DOHH2 (cell line): ENCODE results near the gene GNG12.

Experiments used
- H3F3A ChIP-seq: fragments of 200-600 bp; sonication (generic), shearing (Covaris generic); 2 replicates; pipeline ENCODE4 v1.6.0; 2016; ENCODE audit warnings: antibody characterized with exemption, mild to moderate bottlenecking; ENCODE audit not compliant: control insufficient read depth, insufficient read depth
- H3K27ac ChIP-seq: fragments of 200-600 bp; sonication (generic); 2 replicates; pipeline ENCODE4 v1.5.1; 2014; ENCODE audit warnings: low read depth, mild to moderate bottlenecking, low read length, moderate library complexity
- H3K27me3 ChIP-seq: fragments of 200-600 bp; sonication (generic); 2 replicates; pipeline ENCODE4 v1.6.1; 2014; ENCODE audit warnings: mild to moderate bottlenecking, low read length, mixed read lengths; ENCODE audit not compliant: control insufficient read depth
- H3K36me3 ChIP-seq: fragments of 200-600 bp; sonication (generic); 2 replicates; pipeline ENCODE4 v1.6.1; 2014; ENCODE audit warnings: mild to moderate bottlenecking, low read length, moderate library complexity, mixed read lengths; ENCODE audit not compliant: control insufficient read depth
- H3K4me1 ChIP-seq: fragments of 200-600 bp; sonication (generic); 2 replicates; pipeline ENCODE4 v1.6.1; 2014; ENCODE audit warnings: mild to moderate bottlenecking, low read length, mixed read lengths; ENCODE audit not compliant: control insufficient read depth
- H3K4me2 ChIP-seq: fragments of 200-600 bp; sonication (generic); 2 replicates; pipeline ENCODE4 v1.6.0; 2014; ENCODE audit warnings: mild to moderate bottlenecking, low read length, moderate library complexity
- H3K4me3 ChIP-seq: fragments of 200-600 bp; sonication (generic); 2 replicates; pipeline ENCODE4 v1.5.1; 2014; ENCODE audit warnings: mild to moderate bottlenecking, low read length, mixed read lengths
- H3K79me2 ChIP-seq: fragments of 200-600 bp; sonication (generic); 2 replicates; pipeline ENCODE4 v1.6.1; 2014; ENCODE audit warnings: mild to moderate bottlenecking, low read length, mixed read lengths; ENCODE audit not compliant: control insufficient read depth
- H3K9me2 ChIP-seq: fragments of 200-600 bp; sonication (generic); replicated peaks from 2 replicates; pipeline ENCODE4 v1.6.1; 2014; ENCODE audit warnings: mild to moderate bottlenecking, low read length, mixed read lengths; ENCODE audit not compliant: control insufficient read depth
- H3K9me3 ChIP-seq: fragments of 200-600 bp; sonication (generic); 2 replicates; pipeline ENCODE4 v1.6.1; 2014; ENCODE audit warnings: antibody characterized with exemption, low read length, mixed read lengths; ENCODE audit not compliant: control insufficient read depth, insufficient read depth
- H4K20me1 ChIP-seq: fragments of 200-600 bp; sonication (generic); 2 replicates; pipeline ENCODE4 v1.6.0; 2014; ENCODE audit warnings: low read depth, mild to moderate bottlenecking, antibody characterized with exemption, low read length, moderate library complexity; ENCODE audit not compliant: control insufficient read depth, insufficient read depth
- CTCF ChIP-seq: fragments of 200-600 bp; sonication (generic); IDR thresholded peaks from one replicate; pipeline ENCODE4 v1.5.1; 2014; ENCODE audit warnings: antibody characterized with exemption, mild to moderate bottlenecking, low read depth, low read length; ENCODE audit not compliant: poor library complexity, severe bottlenecking
- EZH2phosphoT487 ChIP-seq: fragments of 200-600 bp; sonication (generic); IDR thresholded peaks from 2 replicates; pipeline ENCODE4 v1.6.1; 2017; ENCODE audit warnings: borderline replicate concordance, mild to moderate bottlenecking, antibody characterized with exemption, low read length, moderate library complexity, mixed read lengths

Gene GNG12

GRCh38 chr1:67789551-67789950 is 43.7 kb downstream of the GNG12 start:
- TF ChIP-seq CTCF (no peak), EZH2phosphoT487 (no peak)
- H4K20me1 ChIP-seq, result no peaks in the 10 kb centered on the region
- no peaks in the 10 kb centered on the region for H3F3A ChIP-seq
- H3K4me1 ChIP-seq, result no peaks in the 10 kb centered on the region
- no peak overlapping the region for H3K4me3 ChIP-seq
- H3K79me2 ChIP-seq, result no peaks in the 10 kb centered on the region
- no peaks in the 10 kb centered on the region for H3K9me2 ChIP-seq
- H3K27me3 ChIP-seq, result 0 out of 2 replicates have a peak, but pooled peaks cover 4% of the 10 kb centered on the region
- no peak overlapping the region for H3K27ac ChIP-seq
- no peaks in the 10 kb centered on the region for H3K36me3 ChIP-seq
- H3K9me3 ChIP-seq, result no peaks in the 10 kb centered on the region
- H3K4me2 ChIP-seq, result no peak overlapping the region

GRCh38 chr1:67788904-67789303 is 44.4 kb downstream of the GNG12 start:
- H3K4me3 ChIP-seq, result no peak overlapping the region
- H3K4me1 ChIP-seq, result no peaks in the 10 kb centered on the region
- no peaks in the 10 kb centered on the region for H3K9me2 ChIP-seq
- no peaks in the 10 kb centered on the region for H4K20me1 ChIP-seq
- no peaks in the 10 kb centered on the region for H3K79me2 ChIP-seq
- no peaks in the 10 kb centered on the region for H3K9me3 ChIP-seq
- H3K36me3 ChIP-seq, result no peaks in the 10 kb centered on the region
- H3K4me2 ChIP-seq, result no peak overlapping the region
- H3K27me3 ChIP-seq, result 0 out of 2 replicates have a peak, but pooled peaks cover 4% of the 10 kb centered on the region
- no peak overlapping the region for H3K27ac ChIP-seq
- TF ChIP-seq CTCF (no peak), EZH2phosphoT487 (no peak)
- H3F3A ChIP-seq, result no peaks in the 10 kb centered on the region

GRCh38 chr1:67788238-67788790 is 45.0 kb downstream of the GNG12 start:
- TF ChIP-seq CTCF, result no peak
- TF ChIP-seq EZH2phosphoT487, result no peak
- H3K36me3 ChIP-seq, result no peaks in the 10 kb centered on the region
- no peaks in the 10 kb centered on the region for H3F3A ChIP-seq
- H3K27me3 ChIP-seq, result 0 out of 2 replicates have a peak, but pooled peaks cover 4% of the 10 kb centered on the region
- no peaks in the 10 kb centered on the region for H3K79me2 ChIP-seq
- no peak overlapping the region for H3K27ac ChIP-seq
- H3K4me1 ChIP-seq, result no peaks in the 10 kb centered on the region
- no peak overlapping the region for H3K4me3 ChIP-seq
- no peak overlapping the region for H3K4me2 ChIP-seq
- no peaks in the 10 kb centered on the region for H4K20me1 ChIP-seq
- no peaks in the 10 kb centered on the region for H3K9me2 ChIP-seq
- no peaks in the 10 kb centered on the region for H3K9me3 ChIP-seq

- Histone ChIP-seq H3K36me3 (no peaks in the 10 kb centered on the region), H3K27ac (no peak overlapping the region), H3K9me2 (no peaks in the 10 kb centered on the region), H4K20me1 (no peaks in the 10 kb centered on the region), H3K4me2 (no peak overlapping the region), H3K4me3 (no peak overlapping the region), H3K9me3 (no peaks in the 10 kb centered on the region), H3F3A (no peaks in the 10 kb centered on the region), H3K4me1 (no peaks in the 10 kb centered on the region), H3K27me3 (0 out of 2 replicates have a peak, but pooled peaks cover 3% of the 10 kb centered on the region), H3K79me2 (no peaks in the 10 kb centered on the region)
- no peak for TF ChIP-seq EZH2phosphoT487
- TF ChIP-seq CTCF, result no peak
Measured at GRCh38 chr1:67787746-67788145, 45.5 kb downstream of the GNG12 start.
